OCI-LY1 (cell line): ENCODE data around the gene ASIC4.

Source experiments
- H2AFZ ChIP-seq: fragments of 200-600 bp; sonication (generic), shearing (Covaris generic); 2 replicates; pipeline ENCODE4 v1.6.0; 2014; ENCODE audit warnings: antibody characterized with exemption, mild to moderate bottlenecking, low read length
- H3F3A ChIP-seq: fragments of 200-600 bp; sonication (generic), shearing (Covaris generic); 2 replicates; pipeline ENCODE4 v1.6.0; 2014; ENCODE audit warnings: mild to moderate bottlenecking, antibody characterized with exemption, low read length, moderate library complexity; ENCODE audit not compliant: insufficient read depth
- H3K27ac ChIP-seq: fragments of 200-600 bp; sonication (generic); 2 replicates; pipeline ENCODE4 v1.5.1; 2014; ENCODE audit warnings: low read length, mixed run types, mild to moderate bottlenecking, low read depth; ENCODE audit not compliant: poor library complexity, severe bottlenecking
- H3K27me3 ChIP-seq: fragments of 200-600 bp; sonication (generic); 2 replicates; pipeline ENCODE4 v1.6.0; 2014; ENCODE audit warnings: antibody characterized with exemption, mild to moderate bottlenecking, low read length, moderate library complexity; ENCODE audit not compliant: insufficient read depth
- H3K36me3 ChIP-seq: fragments of 200-600 bp; sonication (generic); 2 replicates; pipeline ENCODE4 v1.6.1; 2014; ENCODE audit warnings: mild to moderate bottlenecking, antibody characterized with exemption, low read length, moderate library complexity, mixed read lengths; ENCODE audit not compliant: insufficient read depth
- H3K4me1 ChIP-seq: fragments of 200-600 bp; sonication (generic); 2 replicates; pipeline ENCODE4 v1.5.1; 2014; ENCODE audit warnings: mild to moderate bottlenecking, low read length, moderate library complexity; ENCODE audit not compliant: insufficient read depth, severe bottlenecking
- H3K4me2 ChIP-seq: fragments of 200-600 bp; sonication (generic), shearing (Covaris generic); 2 replicates; pipeline ENCODE4 v1.6.1; 2014; ENCODE audit warnings: low read length
- H3K4me3 ChIP-seq: fragments of 200-600 bp; sonication (generic); 2 replicates; pipeline ENCODE4 v1.5.1; 2014; ENCODE audit warnings: low read length, low read depth, mild to moderate bottlenecking, mixed read lengths; ENCODE audit not compliant: poor library complexity, severe bottlenecking
- H3K79me2 ChIP-seq: fragments of 200-600 bp; shearing (Covaris generic); 2 replicates; pipeline ENCODE4 v1.6.1; 2016; ENCODE audit warnings: mixed run types, low read length, mixed read lengths; ENCODE audit not compliant: insufficient read depth
- H3K9ac ChIP-seq: fragments of 200-600 bp; sonication (generic), shearing (Covaris generic); 2 replicates; pipeline ENCODE4 v1.6.1; 2014; ENCODE audit warnings: mild to moderate bottlenecking, low read length, mixed read lengths
- H3K9me2 ChIP-seq: fragments of 200-600 bp; sonication (generic), shearing (Covaris generic); 2 replicates; pipeline ENCODE4 v1.6.1; 2014; ENCODE audit warnings: low read depth, mild to moderate bottlenecking, low read length, mixed read lengths
- H3K9me3 ChIP-seq: fragments of 200-600 bp; shearing (Covaris generic); 2 replicates; pipeline ENCODE4 v1.6.1; 2014; ENCODE audit warnings: low read length, mixed read lengths
- H4K20me1 ChIP-seq: fragments of 200-600 bp; sonication (generic), shearing (Covaris generic); 2 replicates; pipeline ENCODE4 v1.6.0; 2016; ENCODE audit warnings: mild to moderate bottlenecking, low read length; ENCODE audit not compliant: insufficient read depth
- EZH2 ChIP-seq: fragments of 200-600 bp; sonication (generic), shearing (Covaris generic); IDR thresholded peaks from 2 replicates; pipeline ENCODE4 v1.8.0; 2017; ENCODE audit warnings: borderline replicate concordance, mixed run types, mild to moderate bottlenecking, antibody characterized with exemption, low read length, moderate library complexity, mixed read lengths
- TF ChIP-seq, protein P1 (sequence below): fragments of 200-600 bp; sonication (generic), shearing (Covaris generic); IDR thresholded peaks from 2 replicates; pipeline ENCODE4 v1.5.1; 2017; ENCODE audit warnings: mild to moderate bottlenecking, antibody characterized with exemption, low read length, moderate library complexity, mixed read lengths

The ASIC4 gene

DNA sequence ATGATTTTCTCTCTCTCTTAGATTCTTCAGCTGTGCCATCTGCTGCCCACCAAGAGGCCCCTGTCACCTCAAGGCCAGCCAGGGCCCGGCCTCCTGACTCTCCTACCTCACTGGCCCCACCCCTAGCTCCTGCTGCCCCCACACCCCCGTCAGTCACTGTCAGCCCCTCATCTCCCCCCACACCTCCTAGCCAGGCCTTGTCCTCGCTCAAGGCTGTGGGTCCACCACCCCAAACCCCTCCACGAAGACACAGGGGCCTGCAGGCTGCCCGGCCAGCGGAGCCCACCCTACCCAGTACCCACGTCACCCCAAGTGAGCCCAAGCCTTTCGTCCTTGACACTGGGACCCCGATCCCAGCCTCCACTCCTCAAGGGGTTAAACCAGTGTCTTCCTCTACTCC is 25.0 kb upstream of the ASIC4 start:
- Histone ChIP-seq H2AFZ (no peak overlapping the region), H4K20me1 (no peaks in the 10 kb centered on the region), H3K9me3 (no peaks in the 10 kb centered on the region), H3K79me2 (no peaks in the 10 kb centered on the region), H3K9me2 (no peaks in the 10 kb centered on the region), H3K36me3 (no peaks in the 10 kb centered on the region), H3K27me3 (0 out of 2 replicates have a peak, but pooled peaks cover 5% of the 10 kb centered on the region), H3F3A (no peaks in the 10 kb centered on the region), H3K4me3 (no peak overlapping the region), H3K4me2 (no peak overlapping the region), H3K9ac (no peak overlapping the region), H3K4me1 (no peaks in the 10 kb centered on the region), H3K27ac (no peak overlapping the region)
- no peak for TF ChIP-seq EZH2
- TF ChIP-seq, protein P1, sequence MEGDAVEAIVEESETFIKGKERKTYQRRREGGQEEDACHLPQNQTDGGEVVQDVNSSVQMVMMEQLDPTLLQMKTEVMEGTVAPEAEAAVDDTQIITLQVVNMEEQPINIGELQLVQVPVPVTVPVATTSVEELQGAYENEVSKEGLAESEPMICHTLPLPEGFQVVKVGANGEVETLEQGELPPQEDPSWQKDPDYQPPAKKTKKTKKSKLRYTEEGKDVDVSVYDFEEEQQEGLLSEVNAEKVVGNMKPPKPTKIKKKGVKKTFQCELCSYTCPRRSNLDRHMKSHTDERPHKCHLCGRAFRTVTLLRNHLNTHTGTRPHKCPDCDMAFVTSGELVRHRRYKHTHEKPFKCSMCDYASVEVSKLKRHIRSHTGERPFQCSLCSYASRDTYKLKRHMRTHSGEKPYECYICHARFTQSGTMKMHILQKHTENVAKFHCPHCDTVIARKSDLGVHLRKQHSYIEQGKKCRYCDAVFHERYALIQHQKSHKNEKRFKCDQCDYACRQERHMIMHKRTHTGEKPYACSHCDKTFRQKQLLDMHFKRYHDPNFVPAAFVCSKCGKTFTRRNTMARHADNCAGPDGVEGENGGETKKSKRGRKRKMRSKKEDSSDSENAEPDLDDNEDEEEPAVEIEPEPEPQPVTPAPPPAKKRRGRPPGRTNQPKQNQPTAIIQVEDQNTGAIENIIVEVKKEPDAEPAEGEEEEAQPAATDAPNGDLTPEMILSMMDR, result no peak

DNA sequence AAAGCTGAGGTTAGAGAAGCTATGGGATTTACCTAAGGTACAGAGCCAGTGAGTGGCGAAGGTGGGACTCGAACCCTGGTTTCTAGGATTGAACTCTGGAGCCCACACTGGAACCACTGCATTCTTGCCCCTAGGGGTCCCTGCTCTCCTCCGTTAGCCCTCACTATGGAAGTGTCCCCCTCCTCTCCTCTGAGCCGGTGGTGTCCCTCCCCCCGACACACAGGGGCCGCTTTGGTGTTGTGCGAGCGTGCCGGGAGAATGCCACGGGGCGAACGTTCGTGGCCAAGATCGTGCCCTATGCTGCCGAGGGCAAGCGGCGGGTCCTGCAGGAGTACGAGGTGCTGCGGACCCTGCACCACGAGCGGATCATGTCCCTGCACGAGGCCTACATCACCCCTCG is 24.1 kb upstream of the ASIC4 start:
- TF ChIP-seq, protein P1, result no peak
- no peak for TF ChIP-seq EZH2
- no peaks in the 10 kb centered on the region for H3F3A ChIP-seq
- no peaks in the 10 kb centered on the region for H4K20me1 ChIP-seq
- H3K9ac ChIP-seq, result no peak overlapping the region
- H3K9me2 ChIP-seq, result no peaks in the 10 kb centered on the region
- H3K27me3 ChIP-seq, result 0 out of 2 replicates have a peak, but pooled peaks cover 5% of the 10 kb centered on the region
- no peaks in the 10 kb centered on the region for H3K79me2 ChIP-seq
- no peak overlapping the region for H3K4me3 ChIP-seq
- H3K27ac ChIP-seq, result no peak overlapping the region
- no peak overlapping the region for H3K4me2 ChIP-seq
- no peaks in the 10 kb centered on the region for H3K36me3 ChIP-seq
- H3K9me3 ChIP-seq, result no peaks in the 10 kb centered on the region
- no peaks in the 10 kb centered on the region for H3K4me1 ChIP-seq
- H2AFZ ChIP-seq, result no peak overlapping the region

DNA sequence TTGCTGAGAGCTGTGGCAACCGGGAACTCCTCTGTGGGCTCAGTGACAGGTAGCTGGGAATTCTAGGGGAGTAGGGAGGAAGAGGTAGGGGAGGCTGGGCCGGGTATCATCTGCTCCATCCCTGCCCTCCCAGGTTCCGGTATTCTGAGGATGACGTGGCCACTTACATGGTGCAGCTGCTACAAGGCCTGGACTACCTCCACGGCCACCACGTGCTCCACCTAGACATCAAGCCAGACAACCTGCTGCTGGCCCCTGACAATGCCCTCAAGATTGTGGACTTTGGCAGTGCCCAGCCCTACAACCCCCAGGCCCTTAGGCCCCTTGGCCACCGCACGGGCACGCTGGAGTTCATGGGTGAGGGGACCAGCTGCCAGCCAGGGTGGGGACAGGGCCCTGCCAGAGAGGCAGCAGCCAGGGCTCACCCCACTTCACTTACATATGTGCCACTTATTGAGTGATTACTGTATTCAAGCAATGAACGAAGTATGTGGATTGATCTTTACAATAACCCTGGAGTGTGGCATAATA is 23.6 kb upstream of the ASIC4 start:
- no peaks in the 10 kb centered on the region for H3K79me2 ChIP-seq
- TF ChIP-seq, protein P1, result no peak
- TF ChIP-seq EZH2, result no peak
- H3K9me3 ChIP-seq, result no peaks in the 10 kb centered on the region
- H3K36me3 ChIP-seq, result no peaks in the 10 kb centered on the region
- 0 out of 2 replicates have a peak, but pooled peaks cover 5% of the 10 kb centered on the region for H3K27me3 ChIP-seq
- H4K20me1 ChIP-seq, result no peaks in the 10 kb centered on the region
- no peak overlapping the region for H2AFZ ChIP-seq
- H3K4me1 ChIP-seq, result peaks cover 3% of the 10 kb centered on the region
- H3F3A ChIP-seq, result no peaks in the 10 kb centered on the region
- no peak overlapping the region for H3K4me2 ChIP-seq
- no peak overlapping the region for H3K4me3 ChIP-seq
- H3K9ac ChIP-seq, result no peak overlapping the region
- no peaks in the 10 kb centered on the region for H3K9me2 ChIP-seq
- H3K27ac ChIP-seq, result no peak overlapping the region
